ENCODE data around the gene OGFOD3.

- TF ChIP-seq CTCF (conservative IDR thresholded peaks at IDR 0.05; ENCODE audit: low read depth in 2 of 2) (peak; percentile 73 to 98), POLR2AphosphoS5 (IDR thresholded peaks at IDR 0.05; ENCODE audit: low read depth) (no peak), EZH2 (IDR thresholded peaks at IDR 0.05; ENCODE audit: low read depth, unreplicated experiment) (no peak), ETS1 (IDR thresholded peaks at IDR 0.05) (no peak), REST (IDR thresholded peaks at IDR 0.05; ENCODE audit: unreplicated experiment) (no peak), STAT1 (IDR thresholded peaks at IDR 0.05; ENCODE audit: unreplicated experiment) (no peak), NANOG (IDR thresholded peaks at IDR 0.05; ENCODE audit: borderline replicate concordance) (no peak), JUNB (IDR thresholded peaks at IDR 0.05; ENCODE audit: unreplicated experiment) (no peak), ZNF331 (CRISPR knock-in tag; IDR thresholded peaks at IDR 0.05; ENCODE audit: low read depth) (no peak), EZH2phosphoT487 (IDR thresholded peaks at IDR 0.05; ENCODE audit: unreplicated experiment) (no peak), CREB1 (CRISPR knock-in tag; IDR thresholded peaks at IDR 0.05; ENCODE audit: low read depth) (no peak), ZNF462 (CRISPR knock-in tag; IDR thresholded peaks at IDR 0.05) (peak; percentile 54; the same call in 1 of the 2 replicates)
Observed at GRCh38 chr17:82424001-82424862, 5.8 kb upstream of the OGFOD3 start.
